ENCODE results near the gene LEPR.
"Not testable (repeated sequence)": the region's sequence is repeated elsewhere in the genome, so short reads cannot be mapped to it uniquely, and the experiment has no call there.

Gene LEPR

DNA sequence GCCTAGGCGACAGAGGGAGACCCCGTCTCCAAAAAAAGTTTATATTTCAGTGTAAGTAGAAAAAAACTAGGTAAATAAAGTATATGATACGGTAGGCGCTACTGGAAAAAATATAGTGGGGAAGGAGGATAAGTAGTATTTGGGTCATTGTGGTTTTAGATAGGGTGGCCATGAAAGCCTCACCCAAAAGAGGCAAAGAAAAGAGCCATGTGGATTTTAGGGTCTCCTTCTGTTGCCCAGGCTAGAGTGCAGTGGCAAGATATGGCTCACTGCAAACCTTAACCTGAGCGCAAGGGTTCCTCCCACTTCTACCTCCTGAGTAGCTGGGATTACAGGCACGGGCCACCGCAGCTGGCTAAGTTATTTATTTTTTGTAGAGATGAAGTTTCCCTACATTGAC is 17.1 kb downstream of the LEPR start:
- no peak for DNase-seq

DNA sequence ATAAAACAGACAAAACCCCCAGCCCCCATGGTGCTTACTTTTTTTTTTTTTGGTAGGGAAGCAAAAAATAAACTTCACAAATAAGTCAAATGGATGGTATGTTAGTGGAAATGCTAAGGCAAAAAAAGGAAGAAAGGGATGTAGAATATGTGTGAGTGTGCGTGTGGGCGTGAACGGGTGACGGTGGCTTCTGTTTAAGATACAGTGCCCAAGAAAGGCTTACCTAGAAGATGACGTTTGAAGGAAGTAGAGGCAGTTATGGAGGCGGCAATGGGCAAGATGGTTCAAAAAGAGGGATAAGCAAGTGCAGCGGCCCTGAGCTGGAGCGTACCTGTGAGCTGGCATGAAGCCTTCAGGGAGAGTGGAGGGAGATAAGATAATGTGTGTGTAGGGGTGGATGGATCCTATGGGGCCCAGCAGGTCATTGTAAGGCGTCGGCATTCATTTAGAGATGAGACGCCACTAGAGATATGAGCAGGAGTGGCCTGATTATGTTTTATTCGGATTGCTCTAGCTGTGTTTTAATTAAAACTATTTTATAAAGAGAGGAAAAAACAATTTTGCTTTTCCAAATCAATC is 19.9 kb downstream of the LEPR start:
- DNase-seq = no peak

GRCh38 chr1:65440915-65441314 is 20.4 kb downstream of the LEPR start:
- DNase-seq = no peak

DNA sequence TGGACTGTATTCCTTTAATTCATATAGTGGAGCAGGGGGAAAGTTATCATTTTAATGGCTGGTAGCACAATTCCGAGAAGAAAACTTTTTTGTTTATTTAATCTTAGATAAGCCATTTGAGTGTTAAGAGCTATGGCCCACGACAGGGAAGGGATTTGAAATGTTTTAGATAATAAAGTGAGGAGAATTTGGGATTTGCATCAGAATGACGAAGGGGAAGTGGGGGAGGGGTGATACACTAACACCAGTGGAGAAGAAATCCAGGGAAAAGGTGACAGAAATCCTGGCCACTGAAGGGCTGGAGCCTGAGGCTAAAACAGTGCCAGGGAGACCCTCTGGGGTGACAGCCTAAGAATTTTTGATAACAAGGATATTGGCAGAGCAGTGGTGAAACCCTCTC is 21.0 kb downstream of the LEPR start:
- DNase-seq = no peak

GRCh38 chr1:65442442-65442841 is 22.0 kb downstream of the LEPR start:
- DNase-seq = no peak

DNA sequence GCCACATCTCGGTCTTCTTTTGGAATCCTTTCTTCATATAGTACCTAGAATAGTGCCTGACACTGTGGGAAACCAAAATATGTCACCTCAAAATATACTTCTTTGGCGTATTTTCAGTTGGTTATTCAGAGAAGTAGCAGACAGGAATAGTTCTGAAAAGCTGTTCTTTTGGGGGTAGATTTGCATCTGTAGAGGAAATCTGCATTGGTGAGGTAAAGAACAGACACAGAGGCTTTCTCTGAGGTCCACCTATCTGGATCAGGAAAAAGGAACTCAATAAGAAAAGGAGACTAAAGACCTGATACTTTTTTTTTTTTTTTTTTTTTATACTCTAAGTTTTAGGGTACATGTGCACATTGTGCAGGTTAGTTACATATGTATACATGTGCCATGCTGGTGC is 23.2 kb downstream of the LEPR start:
- no peak for DNase-seq

DNA sequence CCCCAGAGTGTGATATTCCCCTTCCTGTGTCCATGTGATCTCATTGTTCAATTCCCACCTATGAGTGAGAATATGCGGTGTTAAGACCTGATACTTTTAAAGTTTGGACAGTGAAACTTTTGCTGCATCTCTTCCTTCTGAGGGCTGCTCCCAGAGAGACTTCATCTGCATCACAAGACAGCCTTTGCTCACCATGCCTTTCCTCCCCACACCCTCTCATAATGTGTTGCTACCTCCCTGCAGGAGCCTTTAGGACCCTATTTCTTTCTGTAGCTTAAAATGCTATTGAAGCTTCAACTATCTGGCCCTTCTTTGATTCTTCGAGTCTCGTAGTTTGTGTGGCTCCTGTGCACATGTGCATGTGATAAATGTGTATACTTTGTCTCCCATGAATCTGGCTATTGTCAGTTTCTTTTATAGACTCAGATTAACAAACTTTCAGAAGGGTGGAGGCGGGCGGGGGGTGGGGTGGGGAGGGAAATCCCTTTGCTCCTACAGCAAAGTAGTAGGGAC is 23.7 kb downstream of the LEPR start:
- DNase-seq = no peak

DNA sequence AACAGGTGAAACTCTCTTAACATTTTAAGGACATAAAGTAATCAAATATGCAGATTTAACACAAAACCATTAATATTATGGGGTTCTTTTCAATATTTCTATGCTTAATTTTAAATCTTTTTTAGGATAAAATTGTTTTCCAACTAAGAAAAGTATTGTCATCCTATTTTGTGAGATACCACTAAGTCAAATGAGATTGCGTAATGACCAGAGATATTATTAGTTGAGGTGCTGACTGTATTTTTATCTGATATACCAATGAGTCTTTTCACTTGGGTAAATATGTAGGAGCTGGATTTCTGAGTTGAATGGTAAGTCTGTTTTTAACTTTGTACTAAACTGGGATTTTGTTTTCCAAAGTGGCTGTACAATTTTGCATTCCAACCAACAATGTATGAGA is 25.4 kb downstream of the LEPR start:
- no peak for DNase-seq

DNA sequence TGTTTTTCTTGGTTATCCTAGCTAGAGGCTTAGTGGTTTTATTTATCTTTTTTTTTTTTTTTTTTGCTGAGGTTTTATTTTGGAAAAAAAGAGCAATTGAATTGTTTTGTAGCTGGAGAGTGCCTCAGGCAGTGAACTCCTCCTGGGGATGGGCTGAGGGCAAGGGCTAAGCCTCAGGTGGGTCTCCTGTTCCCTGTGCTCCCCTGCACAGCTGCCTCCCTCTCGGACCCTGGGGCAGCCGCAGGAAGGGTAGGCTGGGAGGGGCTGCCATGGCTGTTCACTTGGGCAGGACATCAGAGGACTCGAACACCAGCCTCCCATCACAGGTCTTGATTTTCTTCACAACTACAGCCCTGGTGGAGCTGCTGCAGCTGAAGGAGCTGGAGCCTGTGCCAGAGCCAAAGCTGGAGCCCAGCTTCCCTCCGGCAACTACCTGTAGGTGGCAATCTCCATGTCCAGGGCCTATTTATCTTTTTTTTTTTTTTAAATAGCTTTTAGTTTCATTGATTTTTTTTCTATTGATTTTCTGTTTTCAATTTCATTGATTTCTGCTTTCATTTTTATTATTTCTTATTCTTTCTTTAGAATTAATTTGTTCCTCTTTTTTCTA is 28.9 kb downstream of the LEPR start:
- no peak for DNase-seq

GRCh38 chr1:65455678-65456077 is 35.2 kb downstream of the LEPR start:
- not testable (repeated sequence) for DNase-seq

- no peak for DNase-seq
Measured at GRCh38 chr1:65456481-65456880, 36.0 kb downstream of the LEPR start.

GRCh38 chr1:65457868-65458267 is 37.4 kb downstream of the LEPR start:
- DNase-seq = no peak

DNA sequence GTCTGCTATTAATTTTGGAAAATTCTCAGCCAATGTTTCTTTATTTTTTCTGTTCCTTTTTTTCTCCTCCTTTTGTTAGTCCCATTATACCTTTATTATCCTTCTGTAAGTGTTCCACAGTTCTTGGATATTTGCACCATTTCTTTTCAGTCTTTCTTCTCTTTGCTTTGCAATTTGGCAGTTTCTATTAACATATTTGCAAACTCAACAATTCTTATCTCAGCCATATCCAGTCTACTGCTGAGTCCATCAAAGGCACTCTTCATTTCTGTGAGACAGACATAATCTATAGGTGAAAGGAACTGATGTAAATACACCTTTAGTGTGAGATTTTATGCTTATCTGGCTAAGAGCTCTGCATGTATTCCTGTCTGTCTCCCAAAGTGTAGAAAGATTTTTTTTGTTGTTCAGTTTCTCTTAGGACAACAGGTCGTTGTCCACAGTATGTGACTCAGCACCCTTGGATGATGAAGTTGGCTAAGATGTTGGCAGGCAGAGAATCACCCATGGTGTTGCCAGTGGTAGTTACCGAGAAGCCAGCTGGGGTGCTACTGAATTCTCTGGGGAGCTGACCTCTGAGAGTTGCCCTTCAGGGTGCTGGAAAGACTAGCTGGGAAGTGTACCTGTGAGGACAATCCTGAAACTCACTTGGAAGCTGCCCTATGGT is 38.4 kb downstream of the LEPR start:
- no peak for DNase-seq

- no peak for DNase-seq
Measured at GRCh38 chr1:65459397-65459768, 38.9 kb downstream of the LEPR start.

GRCh38 chr1:65465837-65466236 is 45.4 kb downstream of the LEPR start:
- not testable (repeated sequence) for DNase-seq

- DNase-seq = no peak
Measured at GRCh38 chr1:65467536-65467935, 47.1 kb downstream of the LEPR start.

DNA sequence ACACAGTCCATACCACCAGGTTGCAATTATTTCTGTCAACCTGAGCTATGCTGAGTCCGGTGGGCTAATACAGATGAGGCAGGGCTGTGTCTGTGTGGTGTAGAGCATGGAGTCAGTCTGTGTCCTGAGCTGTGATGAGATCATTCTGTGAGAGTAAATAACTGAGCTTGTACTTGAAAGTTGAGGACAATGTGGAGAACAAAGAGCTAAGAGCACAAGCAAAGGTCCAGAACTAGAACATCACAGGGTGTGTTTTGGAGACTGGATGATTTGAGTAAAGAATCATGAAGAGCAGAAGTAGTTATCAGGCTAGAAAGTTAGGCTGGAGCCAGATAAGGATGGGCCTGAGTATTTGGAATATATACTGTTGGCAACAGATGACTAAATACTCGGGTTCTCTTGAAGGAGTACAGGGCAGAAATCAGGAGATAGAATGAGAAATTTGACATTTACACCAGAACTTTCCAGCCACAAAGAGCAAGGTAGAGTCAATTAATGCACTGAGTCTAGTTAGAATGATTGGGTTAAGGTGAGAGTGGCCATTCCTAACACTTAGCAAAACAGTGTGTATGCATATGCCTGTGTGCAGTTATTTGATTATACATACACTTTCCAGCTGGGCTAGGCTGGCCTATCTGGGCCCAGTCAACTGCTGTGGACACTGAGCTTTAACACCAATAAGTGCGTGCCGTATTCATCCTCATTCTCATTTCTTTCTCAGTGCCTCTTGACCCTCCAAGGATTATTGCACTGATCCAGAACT is 48.8 kb downstream of the LEPR start:
- DNase-seq = no peak

DNA sequence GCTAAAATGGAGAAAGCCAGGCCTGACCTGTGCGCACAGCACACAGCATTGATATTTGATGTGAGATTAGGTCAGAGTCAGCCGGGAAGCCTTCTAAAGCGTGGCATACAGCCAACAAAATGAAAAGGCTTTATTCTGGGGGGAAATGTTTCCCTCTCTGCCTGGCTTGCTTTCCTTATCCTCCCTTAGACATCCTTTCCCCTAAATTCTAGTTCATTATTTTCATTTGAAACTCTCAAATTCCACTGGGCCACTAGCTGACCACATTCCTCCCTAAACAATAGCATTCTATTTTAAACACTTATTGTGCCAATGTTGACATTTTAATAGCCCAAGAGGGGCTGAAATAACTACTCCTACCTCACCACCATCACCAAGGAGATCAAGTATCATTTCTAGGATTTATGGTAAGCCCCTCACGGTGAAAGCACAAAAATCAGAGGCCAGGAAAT is 49.4 kb downstream of the LEPR start:
- DNase-seq = peak; percentile 1

Measured in NCI-H1092 (cell line).